Loucy (cell line): Measurements from ENCODE around the gene PCGF6.

Experiments
- EZH2phosphoT487 ChIP-seq: fragments of 200-600 bp; IDR thresholded peaks from 2 replicates; pipeline ENCODE4 v1.6.1; 2018; ENCODE audit warnings: antibody characterized with exemption, mild to moderate bottlenecking, moderate library complexity, borderline replicate concordance
- TF ChIP-seq, protein P1 (sequence below): fragments of 200-600 bp; sonication (generic); conservative IDR thresholded peaks from 2 replicates; pipeline ENCODE4 v1.5.1; 2014; ENCODE audit warnings: mild to moderate bottlenecking, antibody characterized with exemption, low read length

DNA sequence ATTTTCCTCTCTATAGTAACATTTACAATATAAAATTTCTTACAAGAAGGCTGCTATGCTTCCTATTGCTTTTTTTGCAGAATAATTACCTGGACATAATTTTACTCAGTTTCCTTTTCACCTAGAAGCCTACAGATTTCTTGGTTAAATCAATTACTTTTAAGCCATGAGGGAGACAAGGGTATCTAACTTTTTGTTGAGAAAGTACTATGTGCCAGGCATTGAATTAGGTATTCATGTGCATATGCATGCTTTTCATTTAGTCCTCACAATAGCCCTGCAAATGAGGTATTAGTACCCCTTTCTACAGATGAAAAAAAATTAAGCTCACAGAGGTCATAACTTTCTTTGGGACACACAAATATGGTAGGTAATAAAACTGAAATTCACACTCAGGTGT lies 16.4 kb downstream of the PCGF6 start:
- TF ChIP-seq, protein P1, sequence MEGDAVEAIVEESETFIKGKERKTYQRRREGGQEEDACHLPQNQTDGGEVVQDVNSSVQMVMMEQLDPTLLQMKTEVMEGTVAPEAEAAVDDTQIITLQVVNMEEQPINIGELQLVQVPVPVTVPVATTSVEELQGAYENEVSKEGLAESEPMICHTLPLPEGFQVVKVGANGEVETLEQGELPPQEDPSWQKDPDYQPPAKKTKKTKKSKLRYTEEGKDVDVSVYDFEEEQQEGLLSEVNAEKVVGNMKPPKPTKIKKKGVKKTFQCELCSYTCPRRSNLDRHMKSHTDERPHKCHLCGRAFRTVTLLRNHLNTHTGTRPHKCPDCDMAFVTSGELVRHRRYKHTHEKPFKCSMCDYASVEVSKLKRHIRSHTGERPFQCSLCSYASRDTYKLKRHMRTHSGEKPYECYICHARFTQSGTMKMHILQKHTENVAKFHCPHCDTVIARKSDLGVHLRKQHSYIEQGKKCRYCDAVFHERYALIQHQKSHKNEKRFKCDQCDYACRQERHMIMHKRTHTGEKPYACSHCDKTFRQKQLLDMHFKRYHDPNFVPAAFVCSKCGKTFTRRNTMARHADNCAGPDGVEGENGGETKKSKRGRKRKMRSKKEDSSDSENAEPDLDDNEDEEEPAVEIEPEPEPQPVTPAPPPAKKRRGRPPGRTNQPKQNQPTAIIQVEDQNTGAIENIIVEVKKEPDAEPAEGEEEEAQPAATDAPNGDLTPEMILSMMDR, result no peak
- no peak for TF ChIP-seq EZH2phosphoT487
